OCI-LY1 (cell line): ENCODE measurements around the gene BLID.

Experiments
- H2AFZ ChIP-seq: fragments of 200-600 bp; sonication (generic), shearing (Covaris generic); 2 replicates; pipeline ENCODE4 v1.6.0; 2014; ENCODE audit warnings: antibody characterized with exemption, mild to moderate bottlenecking, low read length
- H3F3A ChIP-seq: fragments of 200-600 bp; sonication (generic), shearing (Covaris generic); 2 replicates; pipeline ENCODE4 v1.6.0; 2014; ENCODE audit warnings: mild to moderate bottlenecking, antibody characterized with exemption, low read length, moderate library complexity; ENCODE audit not compliant: insufficient read depth
- H3K27ac ChIP-seq: fragments of 200-600 bp; sonication (generic); 2 replicates; pipeline ENCODE4 v1.5.1; 2014; ENCODE audit warnings: low read length, mixed run types, mild to moderate bottlenecking, low read depth; ENCODE audit not compliant: poor library complexity, severe bottlenecking
- H3K27me3 ChIP-seq: fragments of 200-600 bp; sonication (generic); 2 replicates; pipeline ENCODE4 v1.6.0; 2014; ENCODE audit warnings: antibody characterized with exemption, mild to moderate bottlenecking, low read length, moderate library complexity; ENCODE audit not compliant: insufficient read depth
- H3K36me3 ChIP-seq: fragments of 200-600 bp; sonication (generic); 2 replicates; pipeline ENCODE4 v1.6.1; 2014; ENCODE audit warnings: mild to moderate bottlenecking, antibody characterized with exemption, low read length, moderate library complexity, mixed read lengths; ENCODE audit not compliant: insufficient read depth
- H3K4me1 ChIP-seq: fragments of 200-600 bp; sonication (generic); 2 replicates; pipeline ENCODE4 v1.5.1; 2014; ENCODE audit warnings: mild to moderate bottlenecking, low read length, moderate library complexity; ENCODE audit not compliant: insufficient read depth, severe bottlenecking
- H3K4me2 ChIP-seq: fragments of 200-600 bp; sonication (generic), shearing (Covaris generic); 2 replicates; pipeline ENCODE4 v1.6.1; 2014; ENCODE audit warnings: low read length
- H3K4me3 ChIP-seq: fragments of 200-600 bp; sonication (generic); 2 replicates; pipeline ENCODE4 v1.5.1; 2014; ENCODE audit warnings: low read length, low read depth, mild to moderate bottlenecking, mixed read lengths; ENCODE audit not compliant: poor library complexity, severe bottlenecking
- H3K79me2 ChIP-seq: fragments of 200-600 bp; shearing (Covaris generic); 2 replicates; pipeline ENCODE4 v1.6.1; 2016; ENCODE audit warnings: mixed run types, low read length, mixed read lengths; ENCODE audit not compliant: insufficient read depth
- H3K9ac ChIP-seq: fragments of 200-600 bp; sonication (generic), shearing (Covaris generic); 2 replicates; pipeline ENCODE4 v1.6.1; 2014; ENCODE audit warnings: mild to moderate bottlenecking, low read length, mixed read lengths
- H3K9me2 ChIP-seq: fragments of 200-600 bp; sonication (generic), shearing (Covaris generic); 2 replicates; pipeline ENCODE4 v1.6.1; 2014; ENCODE audit warnings: low read depth, mild to moderate bottlenecking, low read length, mixed read lengths
- H3K9me3 ChIP-seq: fragments of 200-600 bp; shearing (Covaris generic); 2 replicates; pipeline ENCODE4 v1.6.1; 2014; ENCODE audit warnings: low read length, mixed read lengths
- H4K20me1 ChIP-seq: fragments of 200-600 bp; sonication (generic), shearing (Covaris generic); 2 replicates; pipeline ENCODE4 v1.6.0; 2016; ENCODE audit warnings: mild to moderate bottlenecking, low read length; ENCODE audit not compliant: insufficient read depth
- EZH2 ChIP-seq: fragments of 200-600 bp; sonication (generic), shearing (Covaris generic); IDR thresholded peaks from 2 replicates; pipeline ENCODE4 v1.8.0; 2017; ENCODE audit warnings: borderline replicate concordance, mixed run types, mild to moderate bottlenecking, antibody characterized with exemption, low read length, moderate library complexity, mixed read lengths
- TF ChIP-seq, protein P1 (sequence below): fragments of 200-600 bp; sonication (generic), shearing (Covaris generic); IDR thresholded peaks from 2 replicates; pipeline ENCODE4 v1.5.1; 2017; ENCODE audit warnings: mild to moderate bottlenecking, antibody characterized with exemption, low read length, moderate library complexity, mixed read lengths

Gene BLID

GRCh38 chr11:122128146-122128545 lies 12.1 kb upstream of the BLID start:
- no peak overlapping the region for H2AFZ ChIP-seq
- no peaks in the 10 kb centered on the region for H3K27me3 ChIP-seq
- H4K20me1 ChIP-seq = no peaks in the 10 kb centered on the region
- no peak overlapping the region for H3K4me3 ChIP-seq
- no peaks in the 10 kb centered on the region for H3K9me2 ChIP-seq
- H3K9ac ChIP-seq = no peak overlapping the region
- no peaks in the 10 kb centered on the region for H3K36me3 ChIP-seq
- H3K79me2 ChIP-seq = no peaks in the 10 kb centered on the region
- no peak overlapping the region for H3K27ac ChIP-seq
- no peak for TF ChIP-seq EZH2
- TF ChIP-seq, protein P1, sequence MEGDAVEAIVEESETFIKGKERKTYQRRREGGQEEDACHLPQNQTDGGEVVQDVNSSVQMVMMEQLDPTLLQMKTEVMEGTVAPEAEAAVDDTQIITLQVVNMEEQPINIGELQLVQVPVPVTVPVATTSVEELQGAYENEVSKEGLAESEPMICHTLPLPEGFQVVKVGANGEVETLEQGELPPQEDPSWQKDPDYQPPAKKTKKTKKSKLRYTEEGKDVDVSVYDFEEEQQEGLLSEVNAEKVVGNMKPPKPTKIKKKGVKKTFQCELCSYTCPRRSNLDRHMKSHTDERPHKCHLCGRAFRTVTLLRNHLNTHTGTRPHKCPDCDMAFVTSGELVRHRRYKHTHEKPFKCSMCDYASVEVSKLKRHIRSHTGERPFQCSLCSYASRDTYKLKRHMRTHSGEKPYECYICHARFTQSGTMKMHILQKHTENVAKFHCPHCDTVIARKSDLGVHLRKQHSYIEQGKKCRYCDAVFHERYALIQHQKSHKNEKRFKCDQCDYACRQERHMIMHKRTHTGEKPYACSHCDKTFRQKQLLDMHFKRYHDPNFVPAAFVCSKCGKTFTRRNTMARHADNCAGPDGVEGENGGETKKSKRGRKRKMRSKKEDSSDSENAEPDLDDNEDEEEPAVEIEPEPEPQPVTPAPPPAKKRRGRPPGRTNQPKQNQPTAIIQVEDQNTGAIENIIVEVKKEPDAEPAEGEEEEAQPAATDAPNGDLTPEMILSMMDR = no peak
- H3F3A ChIP-seq = no peaks in the 10 kb centered on the region
- no peaks in the 10 kb centered on the region for H3K4me1 ChIP-seq
- no peak overlapping the region for H3K4me2 ChIP-seq
- H3K9me3 ChIP-seq = no peaks in the 10 kb centered on the region

DNA sequence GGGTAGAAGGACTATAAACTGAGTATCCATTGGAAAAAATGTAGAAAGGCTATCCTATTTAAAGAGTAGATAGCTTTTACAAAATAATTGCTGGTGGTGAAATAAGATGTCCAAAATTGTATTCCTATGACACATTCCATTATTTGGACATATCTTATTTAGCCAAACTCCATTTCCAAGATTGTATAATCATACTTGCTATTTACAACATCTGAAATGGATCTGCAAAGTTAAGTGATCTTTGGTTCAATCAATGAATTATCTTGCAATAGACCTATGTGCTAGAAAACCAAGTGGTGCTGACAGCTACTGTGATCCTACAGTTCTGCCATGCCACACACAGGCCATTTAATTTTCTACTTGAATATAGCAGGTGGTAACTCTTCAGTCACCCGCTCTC lies 11.0 kb upstream of the BLID start:
- Histone ChIP-seq H4K20me1 (no peaks in the 10 kb centered on the region), H3K4me1 (no peaks in the 10 kb centered on the region), H3K27me3 (no peaks in the 10 kb centered on the region), H3K27ac (no peak overlapping the region), H3K4me3 (no peak overlapping the region), H3K9me2 (no peaks in the 10 kb centered on the region), H2AFZ (no peak overlapping the region), H3K79me2 (no peaks in the 10 kb centered on the region), H3K4me2 (no peak overlapping the region), H3K9ac (no peak overlapping the region), H3F3A (no peaks in the 10 kb centered on the region), H3K9me3 (no peaks in the 10 kb centered on the region), H3K36me3 (no peaks in the 10 kb centered on the region)
- TF ChIP-seq, protein P1 = no peak
- no peak for TF ChIP-seq EZH2

- H3K4me3 ChIP-seq = no peak overlapping the region
- H3K9me2 ChIP-seq = no peaks in the 10 kb centered on the region
- H3K27me3 ChIP-seq = no peaks in the 10 kb centered on the region
- no peaks in the 10 kb centered on the region for H3K79me2 ChIP-seq
- H3K9me3 ChIP-seq = no peaks in the 10 kb centered on the region
- no peaks in the 10 kb centered on the region for H4K20me1 ChIP-seq
- no peaks in the 10 kb centered on the region for H3K4me1 ChIP-seq
- no peaks in the 10 kb centered on the region for H3K36me3 ChIP-seq
- H3K4me2 ChIP-seq = no peak overlapping the region
- H3K27ac ChIP-seq = no peak overlapping the region
- no peak overlapping the region for H3K9ac ChIP-seq
- H3F3A ChIP-seq = no peaks in the 10 kb centered on the region
- no peak for TF ChIP-seq EZH2
- TF ChIP-seq, protein P1 = no peak
- no peak overlapping the region for H2AFZ ChIP-seq
These were observed 10.1 kb upstream of the BLID start for GRCh38 chr11:122126024-122126688.
